Measurements from ENCODE around the gene ACKR1. TPM values are rescaled to one million over a fixed set of nuclear protein-coding genes. Genes with fewer than 3 reads are reported as not detected.

ACKR1 gene
- total RNA-seq, 1 donor from 2014 or later: 8.4 TPM

- no peak for DNase-seq (ENCODE audit: low spot score)
These were observed 17.6 kb downstream of the ACKR1 start for GRCh38 chr1:159222075-159222865.

- no peak for DNase-seq (ENCODE audit: low spot score)
These were observed 18.3 kb downstream of the ACKR1 start for GRCh38 chr1:159223004-159223403.

GRCh38 chr1:159228554-159228953 is 23.9 kb downstream of the ACKR1 start:
- DNase-seq (ENCODE audit: low spot score): no peak

- DNase-seq (ENCODE audit: low spot score): no peak
These were observed 24.7 kb downstream of the ACKR1 start for GRCh38 chr1:159229260-159229885.

- no peak for DNase-seq (ENCODE audit: low spot score)
These were observed 25.2 kb downstream of the ACKR1 start for GRCh38 chr1:159229896-159230295.

- no peak for DNase-seq (ENCODE audit: low spot score)
These were observed 35.0 kb downstream of the ACKR1 start for GRCh38 chr1:159239551-159240220.

- no peak for DNase-seq (ENCODE audit: low spot score)
These were observed 42.6 kb downstream of the ACKR1 start for GRCh38 chr1:159247266-159247665.

- no peak for DNase-seq (ENCODE audit: low spot score)
These were observed 43.6 kb downstream of the ACKR1 start for GRCh38 chr1:159248311-159248710.

- no peak for DNase-seq (ENCODE audit: low spot score)
These were observed 46.1 kb downstream of the ACKR1 start for GRCh38 chr1:159250638-159251216.

Other genes with a start within 250 kb of the ACKR1 start
- gene IFI16, start 195.0 kb upstream of the ACKR1 start, total RNA-seq (ENCODE audit: insufficient read depth, low replicate concordance): 24.8 TPM
- gene AIM2, start 128.1 kb upstream of the ACKR1 start, total RNA-seq (ENCODE audit: insufficient read depth, low replicate concordance): 4.3 TPM
- 16.1 TPM for gene CADM3, start 33.3 kb upstream of the ACKR1 start, total RNA-seq (ENCODE audit: insufficient read depth, low replicate concordance)
- 2.9 TPM for gene FCER1A, start 97.5 kb downstream of the ACKR1 start, total RNA-seq (ENCODE audit: insufficient read depth, low replicate concordance)
- not detected for gene OR10J4, start 227.3 kb downstream of the ACKR1 start, total RNA-seq (ENCODE audit: insufficient read depth, low replicate concordance)
- 6.7 TPM for gene OR10J1, start 234.8 kb downstream of the ACKR1 start, total RNA-seq (ENCODE audit: insufficient read depth, low replicate concordance)

Measured in umbilical cord (tissue), 2 donors.